GM12878 (cell line): Measurements from ENCODE around the gene MTMR3. TPM values are rescaled to one million over a fixed set of nuclear protein-coding genes. Genes with fewer than 3 reads are reported as not detected.

ENCODE experiments used
- ASH2L ChIP-seq: fragments of 300-600, 200-600 bp; sonication (generic); IDR thresholded peaks from 2 replicates; pipeline ENCODE4 v1.6.1; 2017; ENCODE audit warnings: low read depth, mild to moderate bottlenecking, borderline replicate concordance
- BACH1 ChIP-seq: fragments of 450-650 bp; IDR thresholded peaks from 2 replicates; pipeline ENCODE4 v1.6.1; 2017; ENCODE audit warnings: mild to moderate bottlenecking, borderline replicate concordance
- LARP7 ChIP-seq: fragments of 450-650 bp; IDR thresholded peaks from 2 replicates; pipeline ENCODE4 v1.6.1; 2017; ENCODE audit warnings: mild to moderate bottlenecking
- NKRF ChIP-seq: fragments of 450-650 bp; conservative IDR thresholded peaks from 2 replicates; pipeline ENCODE4 v1.6.1; 2017; ENCODE audit warnings: mild to moderate bottlenecking, moderate library complexity
- NR2F1 ChIP-seq: fragments of 450-650 bp; conservative IDR thresholded peaks from 2 replicates; pipeline ENCODE4 v1.6.1; 2017; ENCODE audit warnings: mild to moderate bottlenecking
- NRF1 ChIP-seq: conservative IDR thresholded peaks from 2 replicates; pipeline ENCODE4 v1.6.1; 2011; ENCODE audit warnings: mild to moderate bottlenecking, low read depth, low read length, improper control_type of control experiment
- POLR2A ChIP-seq: IDR thresholded peaks from 2 replicates; pipeline ENCODE4 v1.6.1; 2011; ENCODE audit warnings: low read depth, mild to moderate bottlenecking, low read length
- POU2F2 ChIP-seq: IDR thresholded peaks from 3 replicates; pipeline ENCODE4 v1.6.1; 2011; ENCODE audit warnings: low read depth, mild to moderate bottlenecking, low read length, borderline replicate concordance
- RB1 ChIP-seq: fragments of 450-650 bp; formaldehyde crosslinking; IDR thresholded peaks from 2 replicates; pipeline ENCODE4 v1.6.1; 2017; ENCODE audit warnings: mild to moderate bottlenecking, borderline replicate concordance
- REST ChIP-seq: IDR thresholded peaks from 2 replicates; pipeline ENCODE4 v1.6.1; 2012; ENCODE audit warnings: mild to moderate bottlenecking, low read depth, low read length
- RUNX3 ChIP-seq: IDR thresholded peaks from 2 replicates; pipeline ENCODE4 v1.6.1; 2012; ENCODE audit warnings: low read length, inconsistent platforms
- SIN3A ChIP-seq: IDR thresholded peaks from 2 replicates; pipeline ENCODE4 v1.6.1; 2012; ENCODE audit warnings: low read depth, low read length, improper control_type of control experiment
- SMAD5 ChIP-seq: IDR thresholded peaks from 2 replicates; pipeline ENCODE4 v1.6.1; 2016; ENCODE audit warnings: antibody characterized with exemption, low read depth
- ZNF24 ChIP-seq: fragments of 450-650 bp; IDR thresholded peaks from 2 replicates; pipeline ENCODE4 v1.6.1; 2017; ENCODE audit warnings: antibody characterized with exemption, mild to moderate bottlenecking
- polyA plus RNA-seq, 11 experiments: library from polyadenylated mRNA; depleted of rRNA in 4 of 11; unstranded in 6 of 11; stranded (reverse) in 5 of 11; fragments of >200 nt; fragmentation: Nextera tagmentation in 4 of 11; fragmentation: Illumina TruSeq in 1 of 11; extraction: Ambion mirVana in 4 of 11; extraction: Trizol in 1 of 11; gene quantifications; 1 replicate in 1 of 11; 2 replicates in 10 of 11; pipeline versions ENCODE4 v1.2.1 to v1.2.3, GENCODE V29; 2011 to 2016; ENCODE audit warnings: inconsistent platforms in 2 of 11, missing spikeins in 2 of 11, low read depth in 1 of 11
- total RNA-seq, 4 experiments: library from RNA; depleted of rRNA in 3 of 4; stranded (reverse); fragments of >200 nt in 3 of 4; fragmentation: Illumina TruSeq in 1 of 4; extraction: Trizol in 1 of 4; gene quantifications; 2 replicates each; pipeline versions ENCODE4 v1.2.1 to v1.2.3, GENCODE V29; 2013 to 2021
- TF ChIP-seq, protein P1 (sequence below): fragments of 450-650 bp; IDR thresholded peaks from 2 replicates; pipeline ENCODE4 v1.6.1; 2016; ENCODE audit warnings: mild to moderate bottlenecking

MTMR3 gene
- total and polyA plus RNA-seq, 10 of the 15 experiments (the other 5 are each of a cell fraction or from before 2014, with no cell fraction given), result 1.4 to 23.7 (median 10.6) TPM

DNA sequence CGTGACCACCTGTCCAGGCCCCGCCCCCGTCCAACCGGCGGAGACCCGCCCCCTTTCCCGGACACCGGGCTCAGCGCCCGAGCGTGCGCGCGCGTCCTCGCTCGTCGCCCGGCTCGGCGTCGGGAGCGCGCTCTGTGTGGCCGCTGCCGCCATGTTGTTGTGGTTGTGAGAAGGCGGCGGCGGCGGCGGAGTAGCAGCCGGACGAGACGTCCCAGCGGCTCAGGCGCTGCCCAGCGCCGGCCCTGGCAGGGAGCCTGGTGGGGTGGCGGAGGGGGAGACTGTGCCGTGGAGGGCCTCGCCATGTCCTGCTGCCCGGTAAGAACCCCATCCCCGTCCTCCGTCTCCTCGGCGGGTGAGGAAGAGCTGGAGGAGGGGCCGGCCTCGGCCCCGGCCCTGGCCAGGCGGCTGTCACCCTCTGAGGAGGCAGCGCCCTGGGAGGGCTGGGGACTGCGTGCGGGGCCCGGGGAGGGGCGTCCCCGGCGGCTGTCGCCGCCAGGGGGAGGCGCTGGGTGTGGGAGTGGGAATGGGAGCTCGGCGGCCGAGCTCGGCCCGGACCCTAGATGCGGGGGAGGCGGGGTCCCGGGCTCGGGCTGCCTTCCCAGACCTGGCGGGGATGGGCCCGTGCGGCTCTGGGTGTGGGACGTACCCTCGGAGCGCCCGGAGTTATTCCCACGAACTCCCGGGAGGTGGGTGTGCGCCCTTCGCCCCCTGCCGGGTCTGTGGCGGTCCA is at the start of gene MTMR3 (continued):
- TF ChIP-seq REST (no peak), LARP7 (peak; percentile 53; the same call in 1 of the 2 replicates), NRF1 (0 out of 2 replicates have a peak, but pooled peaks have one; percentile 6), BACH1 (peak; percentile 51; the same call in 1 of the 2 replicates), POLR2A (peak; percentile 84), NKRF (peak; percentile 59), NR2F1 (peak; percentile 85; the same call in 1 of the 2 replicates), RUNX3 (peak; percentile 34), RB1 (0 out of 2 replicates have a peak, but pooled peaks have one; percentile 18), SMAD5 (0 out of 2 replicates have a peak, but pooled peaks have one; percentile 28), POU2F2 (no peak), ZNF24 (no peak), SIN3A (peak; percentile 54; the same call in 1 of the 2 replicates), ASH2L (peak; percentile 73; the same call in 1 of the 2 replicates)
- TF ChIP-seq, protein P1, sequence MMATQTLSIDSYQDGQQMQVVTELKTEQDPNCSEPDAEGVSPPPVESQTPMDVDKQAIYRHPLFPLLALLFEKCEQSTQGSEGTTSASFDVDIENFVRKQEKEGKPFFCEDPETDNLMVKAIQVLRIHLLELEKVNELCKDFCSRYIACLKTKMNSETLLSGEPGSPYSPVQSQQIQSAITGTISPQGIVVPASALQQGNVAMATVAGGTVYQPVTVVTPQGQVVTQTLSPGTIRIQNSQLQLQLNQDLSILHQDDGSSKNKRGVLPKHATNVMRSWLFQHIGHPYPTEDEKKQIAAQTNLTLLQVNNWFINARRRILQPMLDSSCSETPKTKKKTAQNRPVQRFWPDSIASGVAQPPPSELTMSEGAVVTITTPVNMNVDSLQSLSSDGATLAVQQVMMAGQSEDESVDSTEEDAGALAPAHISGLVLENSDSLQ, result 0 out of 2 replicates have a peak, but pooled peaks have one; percentile 36
